Body of pancreas (tissue), 4 donors: ENCODE results near the gene KLHL24. TPM values are rescaled to one million over a fixed set of nuclear protein-coding genes. Genes with fewer than 3 reads are reported as not detected.
"Not testable (repeated sequence)": the region's sequence is repeated elsewhere in the genome, so short reads cannot be mapped to it uniquely, and the experiment has no call there.

ENCODE experiments used
- ATAC-seq: fragments of 150-250 bp; one replicate; pipeline ENCODE4 v1.9.1; 2016
- DNase-seq, 4 donors: peaks; one replicate each; pipeline ENCODE4 v3.0.0-alpha.2; 2019
- H3K27ac ChIP-seq, 4 donors: fragments of 200-600 bp; sonication (generic); 1 replicate in 3 of 4; 2 replicates in 1 of 4; pipeline versions ENCODE4 v1.5.1 to v1.6.1; 2016 to 2019; ENCODE audit warnings: mild to moderate bottlenecking in 1 of 4, mixed read lengths in 1 of 4, moderate library complexity in 1 of 4
- H3K27me3 ChIP-seq, 2 donors: fragments of 200-600 bp; sonication (generic); one replicate each; pipeline ENCODE4 v1.6.0; 2016; ENCODE audit warnings: mild to moderate bottlenecking in 1 of 2
- H3K36me3 ChIP-seq, 2 donors: fragments of 200-600 bp; sonication (generic); replicated peaks in 1 of 2; 2 replicates each; pipeline ENCODE4 v1.5.1; 2016; ENCODE audit warnings: low read depth in 2 of 2; ENCODE audit not compliant: insufficient read depth in 1 of 2
- H3K4me1 ChIP-seq: fragments of 200-600 bp; sonication (generic); one replicate; pipeline ENCODE4 v1.6.0; 2016
- H3K4me3 ChIP-seq, 2 donors: fragments of 200-600 bp; sonication (generic); 1 replicate in 1 of 2; 2 replicates in 1 of 2; pipeline ENCODE4 v1.5.1; 2016 to 2019
- H3K9me3 ChIP-seq, 3 donors: fragments of 200-600 bp; sonication (generic); 1 replicate in 2 of 3; 2 replicates in 1 of 3; pipeline ENCODE4 v1.5.1; 2016
- POLR2A ChIP-seq, 3 donors: fragments of 450-650 bp; IDR thresholded peaks; one replicate each; pipeline ENCODE4 v1.6.1; 2016; ENCODE audit warnings: antibody characterized with exemption in 3 of 3, mild to moderate bottlenecking in 2 of 3
- WGBS, 2 donors: methylation state at CpG; one replicate each; pipeline ENCODE4 v1.1.5; 2017; 5-methylcytosine and 5-hydroxymethylcytosine counted together
- intact Hi-C: fragments of 100-400 bp; cut with DNase I; formaldehyde crosslinking; loops from one replicate; pipeline ENCODE4 v1.15.1; 2023
- total RNA-seq, 2 donors: library from RNA; depleted of rRNA; stranded (reverse); fragments of >200 nt; gene quantifications; one replicate each; pipeline ENCODE4 v1.1.0, GENCODE V29; 2016
- TF ChIP-seq, protein P1 (sequence below), 7 experiments: fragments of 450-650 bp in 4 of 7; fragments of 200-600 bp in 3 of 7; sonication (generic) in 3 of 7; IDR thresholded peaks; one replicate each; pipeline ENCODE4 v1.5.1; 2016 to 2019; ENCODE audit warnings: antibody characterized with exemption in 7 of 7

Gene KLHL24
- total RNA-seq, 2 donors from 2014 or later, result 22.7 to 46.2 TPM

GRCh38 chr3:183634707-183635106 is 716 bp upstream of the KLHL24 start:
- H3K27ac ChIP-seq, result peak overlapping the region in 3 of 4 donors; percentile 94 to 99 (median 98)
- no peak for TF ChIP-seq POLR2A (IDR thresholded peaks at IDR 0.05)
- TF ChIP-seq, protein P1, sequence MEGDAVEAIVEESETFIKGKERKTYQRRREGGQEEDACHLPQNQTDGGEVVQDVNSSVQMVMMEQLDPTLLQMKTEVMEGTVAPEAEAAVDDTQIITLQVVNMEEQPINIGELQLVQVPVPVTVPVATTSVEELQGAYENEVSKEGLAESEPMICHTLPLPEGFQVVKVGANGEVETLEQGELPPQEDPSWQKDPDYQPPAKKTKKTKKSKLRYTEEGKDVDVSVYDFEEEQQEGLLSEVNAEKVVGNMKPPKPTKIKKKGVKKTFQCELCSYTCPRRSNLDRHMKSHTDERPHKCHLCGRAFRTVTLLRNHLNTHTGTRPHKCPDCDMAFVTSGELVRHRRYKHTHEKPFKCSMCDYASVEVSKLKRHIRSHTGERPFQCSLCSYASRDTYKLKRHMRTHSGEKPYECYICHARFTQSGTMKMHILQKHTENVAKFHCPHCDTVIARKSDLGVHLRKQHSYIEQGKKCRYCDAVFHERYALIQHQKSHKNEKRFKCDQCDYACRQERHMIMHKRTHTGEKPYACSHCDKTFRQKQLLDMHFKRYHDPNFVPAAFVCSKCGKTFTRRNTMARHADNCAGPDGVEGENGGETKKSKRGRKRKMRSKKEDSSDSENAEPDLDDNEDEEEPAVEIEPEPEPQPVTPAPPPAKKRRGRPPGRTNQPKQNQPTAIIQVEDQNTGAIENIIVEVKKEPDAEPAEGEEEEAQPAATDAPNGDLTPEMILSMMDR (IDR thresholded peaks at IDR 0.05), result no peak
- DNase-seq, result no peak
- peaks cover 29% of the 10 kb centered on the region for H3K4me1 ChIP-seq
- peak overlapping the region in 1 of 2 donors; percentile 83 for H3K4me3 ChIP-seq
- WGBS, 2 donors, result 73 to 74% methylated on average over 16 of the region's 16 CpGs
- H3K36me3 ChIP-seq, result no peaks in the 10 kb centered on the region
- H3K9me3 ChIP-seq, result no peaks in the 10 kb centered on the region
- intact Hi-C loops, result no loop called here
- H3K27me3 ChIP-seq, result no peaks in the 10 kb centered on the region
- no peak for ATAC-seq

GRCh38 chr3:183635107-183635430 is 354 bp upstream of the KLHL24 start:
- DNase-seq (no peak), ATAC-seq (peak; percentile 1)
- no peak for TF ChIP-seq POLR2A (IDR thresholded peaks at IDR 0.05)
- TF ChIP-seq, protein P1 (IDR thresholded peaks at IDR 0.05), result no peak
- H3K9me3 ChIP-seq, result no peaks in the 10 kb centered on the region
- H3K27ac ChIP-seq, result peak overlapping the region; percentile 94 to 99 (median 96)
- WGBS, 2 donors, result 2 to 3% methylated on average over 9 of the region's 9 CpGs
- no peaks in the 10 kb centered on the region for H3K27me3 ChIP-seq
- H3K4me1 ChIP-seq, result peaks cover 29% of the 10 kb centered on the region
- intact Hi-C loops, result no loop called here
- peak overlapping the region; percentile 75 to 83 for H3K4me3 ChIP-seq
- no peaks in the 10 kb centered on the region for H3K36me3 ChIP-seq

DNA sequence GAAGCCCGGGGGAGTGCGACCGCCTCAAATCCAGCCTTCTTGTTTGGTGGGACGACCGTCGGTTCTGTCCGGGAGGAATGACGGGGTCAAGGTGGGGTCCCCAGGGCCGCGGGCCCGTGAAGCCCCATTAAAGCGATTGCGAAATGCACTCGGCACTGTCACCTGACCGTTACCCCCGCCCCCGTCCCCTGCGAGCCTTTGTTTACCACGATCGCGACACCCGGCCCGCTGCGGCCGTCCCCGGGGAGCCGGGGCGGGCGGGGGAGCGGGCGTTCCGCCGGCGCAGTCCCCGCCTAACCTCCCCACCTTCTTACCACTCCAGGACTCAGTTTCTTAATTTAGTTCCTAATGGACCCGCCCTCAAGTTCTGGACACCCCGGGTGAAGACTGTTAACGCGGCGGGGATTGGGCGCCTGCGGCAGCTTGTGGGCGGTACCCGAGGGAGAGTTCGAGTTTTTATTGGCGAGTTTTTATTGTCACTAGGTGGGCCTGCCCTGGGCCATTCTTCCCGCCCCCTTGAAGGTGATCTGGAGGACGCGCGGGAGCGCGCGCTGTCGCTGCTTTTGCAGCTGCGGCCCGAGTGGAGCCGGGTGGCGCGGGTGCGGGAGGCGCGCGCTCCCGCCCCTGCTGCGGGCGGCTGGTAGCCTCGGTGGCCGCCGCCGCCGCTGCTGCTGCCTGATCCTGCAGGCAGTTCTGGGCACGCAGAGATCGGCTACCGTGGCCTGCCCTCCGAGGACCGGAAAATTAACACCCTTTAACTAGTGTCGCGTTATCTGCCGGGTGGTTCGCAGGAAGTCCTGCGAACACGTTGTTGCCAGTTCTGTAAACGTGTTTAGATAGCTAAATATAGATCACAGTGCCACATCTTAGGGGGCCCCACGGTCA is 1.0 kb downstream of the KLHL24 start:
- peak overlapping the region; percentile 94 to 99 (median 96) for H3K27ac ChIP-seq
- WGBS, 2 donors, result 0% methylated on average over 40 to 84 of the region's 84 CpGs
- ATAC-seq, result peak; percentile 87
- H3K27me3 ChIP-seq, result no peaks in the 10 kb centered on the region
- no peaks in the 10 kb centered on the region for H3K9me3 ChIP-seq
- H3K4me3 ChIP-seq, result peak overlapping the region; percentile 75 to 83
- TF ChIP-seq POLR2A (IDR thresholded peaks at IDR 0.05), result peak in 2 of 3 donors; percentile 27 to 55
- TF ChIP-seq, protein P1 (IDR thresholded peaks at IDR 0.05), result peak in 1 of 7 experiments; percentile 3
- intact Hi-C loops, result no loop called here
- DNase-seq, result peak; percentile 92 to 97 (median 95)
- peaks cover 32% of the 10 kb centered on the region for H3K4me1 ChIP-seq
- no peaks in the 10 kb centered on the region for H3K36me3 ChIP-seq

- ATAC-seq, result no peak
- Histone ChIP-seq H3K9me3 (no peaks in the 10 kb centered on the region), H3K27me3 (no peaks in the 10 kb centered on the region), H3K27ac (peak overlapping the region; percentile 94 to 99 (median 96)), H3K4me3 (peak overlapping the region in 1 of 2 donors; percentile 83), H3K4me1 (peaks cover 36% of the 10 kb centered on the region), H3K36me3 (no peaks in the 10 kb centered on the region)
- intact Hi-C loops, result no loop called here
- DNase-seq, result no peak
- no peak for TF ChIP-seq POLR2A (IDR thresholded peaks at IDR 0.05)
- TF ChIP-seq, protein P1 (IDR thresholded peaks at IDR 0.05), result no peak
- 9 to 10% methylated on average over 6 of the region's 6 CpGs for WGBS, 2 donors
Observed at GRCh38 chr3:183637106-183637486, 1.7 kb downstream of the KLHL24 start.

- H3K9me3 ChIP-seq, H3K27me3 ChIP-seq, H3K4me3 ChIP-seq, H3K36me3 ChIP-seq, DNase-seq, ATAC-seq, intact Hi-C loops: not testable (repeated sequence)
- WGBS, 2 donors, result 77 to 90% methylated on average over 12 to 14 of the region's 14 CpGs
- Histone ChIP-seq H3K27ac (peak overlapping the region in 3 of 4 donors; percentile 94 to 99 (median 98)), H3K4me1 (peaks cover 36% of the 10 kb centered on the region)
Observed at GRCh38 chr3:183637633-183638032, 2.2 kb downstream of the KLHL24 start.
